Measurements from ENCODE around the gene COX19.
A peak's percentile ranks its signal among the peaks of the same experiment; 100 is the strongest.

COX19 gene

DNA sequence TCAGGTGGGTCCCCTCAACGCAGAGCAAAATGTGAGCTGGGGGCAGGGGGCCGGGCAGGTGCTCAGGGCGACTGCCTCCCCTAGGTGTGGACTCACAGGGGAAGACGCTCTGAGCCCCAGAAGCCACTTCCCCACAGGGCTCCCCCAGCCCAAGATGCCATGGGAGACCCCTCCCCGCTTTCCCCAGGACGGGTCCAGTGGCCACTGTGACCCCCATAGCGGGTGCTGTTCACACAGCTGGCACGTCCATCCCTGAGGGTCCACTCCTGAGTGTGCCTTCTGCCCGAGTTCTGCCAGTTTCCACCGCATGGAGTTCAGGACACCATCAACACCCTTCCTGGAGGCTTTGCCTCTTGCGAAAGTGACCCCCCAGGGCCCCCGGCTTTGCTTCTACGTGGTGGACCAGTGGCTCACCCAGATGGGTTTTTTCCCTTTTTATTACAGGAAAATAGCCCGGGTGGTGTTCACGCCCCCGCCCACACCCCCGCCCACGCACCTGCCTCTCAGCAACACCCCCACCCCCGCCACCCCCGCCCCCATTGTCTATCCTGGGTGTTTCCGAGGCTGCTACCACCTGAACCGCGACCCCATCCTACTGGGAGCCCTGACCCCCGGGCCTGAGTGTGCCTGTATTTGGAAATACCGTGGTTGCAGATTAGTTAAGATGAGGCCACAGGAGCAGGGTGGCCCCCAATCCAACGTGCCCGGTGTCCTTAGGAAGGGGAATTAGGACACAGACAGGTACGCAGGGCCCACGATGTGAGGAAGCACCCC, 52.8 kb downstream of the COX19 start:
- peak; percentile 43 for DNase-seq

DNA sequence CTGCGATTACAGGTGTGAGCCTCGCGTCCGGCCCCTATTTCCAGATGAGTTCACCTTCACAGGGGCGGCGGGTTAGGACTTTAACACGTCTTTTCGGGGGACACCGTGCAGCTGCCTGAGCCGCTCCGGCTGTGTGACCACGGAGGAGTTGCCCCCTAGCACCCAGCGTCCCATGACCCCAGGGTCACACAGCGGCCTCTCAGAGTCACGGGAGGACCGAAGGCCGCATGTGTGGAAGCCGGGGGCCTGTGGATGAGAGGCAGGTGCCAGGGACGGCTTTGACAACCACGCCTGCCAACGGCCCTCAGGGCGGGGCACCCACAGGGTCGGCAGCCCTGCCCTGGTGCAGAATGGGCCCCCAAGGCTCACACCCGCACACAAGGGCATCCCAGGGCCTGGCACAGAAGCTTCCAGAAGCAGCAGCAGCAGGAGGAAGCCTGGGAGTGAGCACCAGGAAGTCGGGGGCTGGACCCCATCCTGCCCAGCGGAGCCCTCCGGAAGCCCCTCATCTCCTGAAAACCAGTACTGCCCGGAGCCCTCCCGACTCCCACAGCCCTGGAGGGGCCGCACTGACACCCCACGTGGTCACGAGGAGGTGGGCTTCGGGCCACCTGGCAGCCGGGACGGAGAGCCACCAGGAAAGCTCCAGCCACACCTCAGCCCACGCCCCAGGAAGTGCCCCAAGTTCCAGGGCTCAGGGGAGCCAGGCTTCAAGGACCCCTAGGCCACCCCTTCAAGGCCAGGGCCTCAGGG, 53.6 kb downstream of the COX19 start:
- DNase-seq: no peak

DNA sequence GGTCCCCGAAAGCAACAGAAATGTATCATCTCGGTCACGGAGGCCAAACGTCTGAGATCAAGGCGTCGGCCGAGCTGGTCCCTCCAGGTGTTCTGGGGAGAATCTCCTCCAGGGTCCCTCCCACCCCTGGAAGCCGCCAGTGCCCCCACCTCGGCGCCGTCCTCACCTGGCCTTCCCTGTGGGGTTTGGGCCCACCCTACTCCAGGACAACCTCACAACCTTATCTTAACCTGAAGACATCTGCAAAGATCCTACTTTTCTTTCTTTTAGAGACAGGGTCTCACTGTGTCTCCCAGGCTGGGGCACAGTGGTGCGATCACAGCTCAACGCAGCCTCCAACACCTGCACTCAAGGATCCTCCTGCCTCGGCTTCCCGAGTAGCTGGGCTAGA, 54.3 kb downstream of the COX19 start:
- DNase-seq: no peak

DNA sequence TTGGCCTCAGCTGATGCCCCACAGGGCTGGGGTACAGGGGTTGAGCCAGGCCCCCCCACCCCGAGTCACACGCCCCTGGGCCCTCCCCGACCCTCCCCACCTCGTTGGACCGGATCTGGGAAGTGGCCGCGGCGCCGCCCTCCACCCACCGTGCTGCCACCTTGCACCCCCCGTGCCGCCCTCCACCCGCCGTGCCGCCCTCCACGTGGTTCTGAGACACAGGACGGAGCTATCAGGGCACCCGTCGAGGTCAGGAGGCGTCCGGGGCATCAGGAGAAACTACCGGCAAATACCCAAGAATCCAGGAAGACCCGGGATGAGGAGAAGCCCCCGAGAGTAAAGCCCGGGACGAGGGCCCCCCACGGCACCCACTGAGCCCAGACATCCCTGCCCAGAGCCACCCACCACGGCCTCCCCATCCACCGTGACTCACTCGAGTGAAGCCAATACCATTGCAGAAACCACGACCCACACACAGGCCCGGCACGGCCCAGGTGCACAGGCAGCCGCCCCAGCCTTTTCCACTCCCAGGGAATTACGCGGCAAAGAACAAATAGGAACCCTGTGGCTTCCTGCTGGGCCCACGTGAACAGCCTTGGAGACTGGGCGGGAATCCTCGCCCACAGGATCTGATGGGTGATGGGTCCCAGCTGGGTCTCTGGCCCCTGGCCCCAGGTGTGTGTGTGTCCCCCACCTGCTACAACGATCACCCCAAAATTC, 54.8 kb downstream of the COX19 start:
- no peak for DNase-seq

DNA sequence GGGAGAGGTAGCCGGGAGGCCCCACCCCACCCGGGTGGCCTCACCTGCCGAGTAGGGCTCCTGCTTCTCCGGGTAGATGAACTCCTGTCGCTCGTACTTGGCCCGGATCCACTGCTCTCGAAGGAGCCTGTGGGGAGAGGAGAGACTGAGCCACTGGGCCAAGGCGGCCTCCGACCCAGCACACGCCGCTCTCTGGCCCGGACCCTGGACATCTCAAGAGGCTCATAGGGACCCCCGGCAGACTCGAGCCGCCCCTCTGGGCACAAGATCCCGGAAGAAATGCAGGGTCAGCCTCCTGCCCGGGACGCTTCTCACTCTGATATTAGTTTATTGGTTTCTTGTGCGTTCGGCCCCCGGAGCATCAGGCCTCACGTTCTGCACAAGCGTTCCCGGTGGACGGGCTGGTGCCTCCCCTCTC, 55.4 kb downstream of the COX19 start:
- DNase-seq: no peak

DNA sequence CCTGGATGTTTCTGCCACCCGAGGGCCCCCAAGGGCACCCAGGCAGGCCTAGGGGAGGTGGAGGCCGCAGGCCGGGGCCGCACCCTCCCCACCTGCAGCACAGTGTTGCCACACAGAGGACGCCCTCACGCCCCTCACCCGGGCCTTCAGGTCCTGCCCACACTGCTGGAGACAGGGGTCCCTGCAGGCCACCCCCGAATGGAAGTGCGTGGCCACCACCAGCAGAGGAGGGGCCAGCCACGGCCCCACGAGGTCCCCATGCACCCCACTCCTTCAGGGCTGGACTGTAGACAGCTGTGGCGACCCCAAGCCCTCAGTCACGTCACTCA, 56.3 kb downstream of the COX19 start:
- no peak for DNase-seq

GRCh38 chr7:918441-919113, 56.8 kb downstream of the COX19 start:
- DNase-seq: no peak

DNA sequence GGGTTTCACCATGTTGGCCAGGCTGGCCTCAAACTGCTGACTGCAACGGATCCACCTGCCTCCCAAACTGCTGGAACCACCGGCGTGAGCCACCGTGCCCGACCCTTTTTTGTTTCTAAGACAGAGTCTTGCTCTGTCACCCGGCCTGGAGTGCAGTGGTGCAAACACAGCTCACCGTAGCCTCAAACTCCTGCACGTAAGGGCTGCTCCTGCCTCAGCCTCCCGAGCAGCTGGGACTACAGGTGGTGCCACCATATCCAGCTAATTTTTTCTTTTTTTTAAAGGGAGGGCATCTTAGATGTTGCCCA, 57.3 kb downstream of the COX19 start:
- DNase-seq: no peak

DNA sequence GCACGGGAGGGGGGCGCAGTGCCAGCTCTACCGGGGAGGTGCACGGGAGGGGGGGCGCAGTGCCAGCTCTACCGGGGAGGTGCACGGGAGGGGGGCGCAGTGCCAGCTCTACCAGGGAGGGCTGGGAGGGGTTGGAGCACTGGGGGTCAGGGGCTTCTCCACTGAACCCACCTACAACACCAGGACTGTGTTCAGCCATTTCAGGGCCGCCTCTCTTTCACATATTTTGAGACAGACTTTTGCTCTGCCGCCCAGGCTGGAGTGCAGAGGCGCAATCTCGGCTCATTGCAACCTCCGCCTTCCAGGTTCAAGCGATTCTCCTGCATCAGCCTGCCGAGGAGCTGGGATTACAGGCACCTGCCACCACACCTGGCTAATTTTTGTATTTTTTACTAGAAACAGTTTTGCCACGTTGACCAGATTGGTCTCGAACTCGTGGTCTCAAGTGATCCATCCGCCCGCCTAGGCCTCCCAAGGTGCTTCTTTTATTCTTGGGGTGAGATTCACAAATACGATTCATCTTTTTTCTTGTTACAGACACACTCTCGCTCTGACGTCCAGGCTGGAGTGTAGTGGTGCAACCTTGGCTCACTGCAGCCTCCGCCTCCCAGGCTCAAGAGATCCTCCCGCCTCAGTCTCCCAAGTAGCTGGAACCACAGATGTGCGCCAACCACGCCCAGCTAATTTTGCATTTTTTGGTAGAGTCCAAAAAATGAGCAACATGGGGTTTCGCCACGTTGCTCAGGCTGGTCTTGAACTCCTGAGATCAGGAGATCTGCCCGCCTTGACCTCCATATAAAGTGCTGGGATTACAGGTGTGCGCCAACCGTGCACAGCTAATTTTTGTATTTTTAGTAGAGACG, 57.9 kb downstream of the COX19 start:
- DNase-seq: no peak

GRCh38 chr7:916291-916941, 58.9 kb downstream of the COX19 start:
- DNase-seq: no peak

Data from activated CD4-positive, alpha-beta T cell treated with anti-CD3 and anti-CD28 coated beads, Interleukin-2, amount 50 U/mL, for 16 hours (primary cell).